Measurements from ENCODE around the gene FDXR.

FDXR gene

DNA sequence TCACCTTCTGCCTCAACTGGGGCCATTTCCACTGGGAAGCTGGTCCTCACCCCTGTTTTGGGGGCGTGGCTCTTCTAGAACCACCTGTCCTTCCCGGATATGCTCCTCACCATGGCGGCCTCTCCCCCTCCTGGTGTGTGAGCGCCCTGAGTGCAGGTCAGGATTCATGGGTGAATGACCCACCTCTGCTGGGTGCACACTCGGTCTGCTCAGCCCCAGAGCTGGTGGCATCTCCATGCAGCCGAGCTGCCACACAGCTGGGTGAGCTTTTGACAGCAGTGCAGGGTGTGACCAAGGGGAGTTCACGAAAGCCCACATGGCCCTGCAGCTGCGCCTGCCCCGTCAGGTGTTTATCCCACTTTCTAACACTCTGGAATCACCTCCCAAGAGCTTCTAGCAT, 40.4 kb downstream of the FDXR start:
- no peak for DNase-seq

DNA sequence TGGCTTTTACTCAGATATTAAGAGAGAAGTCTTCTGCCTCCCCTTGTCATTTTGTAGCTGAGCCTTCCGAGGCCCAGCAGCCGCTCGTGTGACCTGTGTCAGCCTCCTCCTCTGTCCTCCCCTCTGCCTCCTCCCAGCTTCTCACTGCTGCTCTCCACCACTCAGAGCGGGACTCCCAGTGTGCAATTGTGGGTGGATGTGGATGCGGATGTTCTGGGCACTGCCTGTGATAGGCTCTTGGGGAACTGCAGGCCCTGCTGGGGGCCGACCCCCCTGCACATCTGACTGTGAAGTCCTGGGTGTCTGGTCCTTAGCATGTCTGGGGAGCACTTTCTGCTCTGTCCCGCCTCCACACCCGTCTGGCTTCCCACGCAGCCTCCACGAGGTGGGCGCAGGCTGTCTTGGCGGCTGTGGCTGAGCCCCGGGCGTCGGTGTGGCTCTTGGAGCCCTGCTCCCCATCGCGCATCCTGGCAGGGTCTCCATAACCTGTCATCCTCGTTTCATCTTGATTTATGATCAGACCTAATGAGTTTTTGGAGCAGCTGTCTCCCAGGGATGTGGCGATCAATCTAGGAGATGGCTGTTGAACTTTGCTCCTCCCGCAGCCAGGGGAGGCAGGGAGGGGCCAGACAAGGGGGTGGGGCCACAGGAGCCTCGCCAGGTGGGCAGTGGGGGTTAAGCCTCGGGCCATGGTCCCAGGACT, 41.2 kb downstream of the FDXR start:
- DNase-seq, result no peak

DNA sequence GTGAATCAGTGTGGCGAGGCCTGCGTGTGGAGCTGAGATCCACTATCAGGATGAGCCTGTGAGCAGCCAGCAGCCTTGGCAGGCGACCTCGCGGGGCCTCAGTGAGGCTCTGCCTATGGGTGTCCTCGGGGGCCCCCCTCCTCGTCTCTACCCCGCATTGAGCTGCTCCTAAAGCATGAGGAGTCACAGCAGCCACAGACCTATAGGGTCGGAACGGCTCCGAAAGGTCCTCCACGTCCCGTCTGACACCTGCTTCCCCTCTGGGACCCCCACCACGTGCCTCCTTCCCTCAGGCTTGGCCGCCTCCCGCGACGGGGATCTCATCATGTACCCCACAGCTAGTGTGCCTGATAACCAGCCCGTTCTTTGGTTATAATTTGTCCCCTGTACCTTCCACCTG, 41.9 kb downstream of the FDXR start:
- DNase-seq, result no peak

DNA sequence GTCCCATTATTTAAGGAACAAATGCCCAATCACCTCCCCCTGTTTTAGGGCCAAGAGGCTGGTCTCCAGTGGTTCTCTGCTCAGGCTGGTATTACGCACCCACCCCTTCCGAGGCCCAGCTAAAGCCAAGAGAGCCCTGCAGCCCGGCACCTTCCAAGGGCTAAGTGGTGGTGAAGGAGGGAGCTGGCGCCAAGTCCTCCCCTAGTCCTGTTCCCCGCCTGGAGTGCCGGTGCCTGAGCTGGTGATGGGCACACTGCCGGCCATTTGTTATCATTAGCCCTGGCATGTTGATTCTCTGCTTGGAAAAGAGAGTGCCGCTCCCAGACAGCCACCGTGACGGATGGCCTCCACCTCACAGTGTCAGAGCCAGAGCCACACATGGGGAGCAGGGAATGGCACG, 45.0 kb downstream of the FDXR start:
- no peak for DNase-seq

DNA sequence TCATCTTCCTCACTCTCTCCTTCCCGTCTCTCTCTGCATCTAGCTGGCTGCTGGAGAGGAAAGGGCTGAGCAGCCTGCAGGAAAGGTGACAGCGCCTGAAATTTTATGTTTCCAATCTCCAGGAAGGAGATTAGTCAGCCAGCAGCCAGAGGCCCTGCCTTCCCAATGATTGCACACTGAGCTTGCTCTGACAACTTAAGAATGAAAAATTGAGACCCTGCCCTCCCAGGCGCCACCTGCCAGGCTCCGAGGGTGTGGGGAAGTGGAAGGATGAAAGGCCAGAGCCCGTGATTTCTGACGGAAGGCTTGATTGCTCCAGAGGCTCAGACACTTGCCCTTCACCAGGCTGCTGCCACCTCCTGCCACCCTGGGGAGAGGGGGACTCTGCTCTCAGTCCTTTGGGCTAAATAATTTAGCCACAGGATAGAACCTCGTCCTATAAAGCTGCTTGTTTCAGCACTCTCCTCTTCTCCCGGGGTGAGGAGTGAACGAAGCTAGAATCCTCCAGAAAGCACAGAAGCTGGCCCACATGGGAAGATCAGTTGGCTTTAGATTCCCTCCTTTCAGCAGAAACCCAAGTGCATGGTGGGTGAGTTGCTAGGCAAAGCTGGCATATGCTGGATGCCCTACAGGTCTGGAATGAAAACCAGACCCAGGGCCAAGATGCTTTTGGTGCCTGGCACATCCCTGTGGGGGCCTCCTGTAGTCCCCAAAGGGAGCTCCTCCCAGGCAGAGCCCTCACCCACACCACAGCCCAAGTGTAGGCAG, 46.7 kb downstream of the FDXR start:
- no peak for DNase-seq

DNA sequence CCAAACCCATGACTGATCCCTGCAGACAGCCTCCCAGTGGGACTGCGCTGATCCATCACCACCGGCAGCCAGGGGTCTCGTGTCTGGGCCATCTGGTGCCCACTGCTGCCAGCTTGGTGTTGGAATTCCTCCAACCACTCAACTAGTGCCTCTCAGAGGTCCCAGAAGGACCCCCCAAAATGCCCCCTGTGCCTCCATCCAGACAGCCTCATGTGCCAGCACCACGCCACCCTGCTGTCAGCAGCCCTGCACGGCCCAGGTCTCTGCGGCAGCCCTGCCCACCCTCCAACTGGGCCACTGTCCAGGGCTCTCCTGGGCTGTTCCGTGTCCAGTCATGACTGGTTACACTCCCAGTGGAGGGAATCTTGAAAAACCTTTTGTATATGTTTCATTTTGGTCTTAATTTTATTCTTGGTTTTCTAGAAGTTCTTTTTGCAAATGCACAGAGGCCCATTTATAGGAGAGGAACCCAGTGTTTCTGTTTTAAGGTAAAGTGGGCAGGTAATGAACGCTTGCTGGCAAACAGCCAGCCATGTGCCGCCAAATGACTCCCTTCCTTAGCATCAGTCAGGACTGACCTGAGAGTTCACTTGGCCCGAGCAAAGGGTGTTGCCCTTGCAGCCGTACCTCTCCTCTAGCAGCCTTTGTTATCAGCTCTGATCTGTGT, 47.7 kb downstream of the FDXR start:
- DNase-seq, result no peak

DNA sequence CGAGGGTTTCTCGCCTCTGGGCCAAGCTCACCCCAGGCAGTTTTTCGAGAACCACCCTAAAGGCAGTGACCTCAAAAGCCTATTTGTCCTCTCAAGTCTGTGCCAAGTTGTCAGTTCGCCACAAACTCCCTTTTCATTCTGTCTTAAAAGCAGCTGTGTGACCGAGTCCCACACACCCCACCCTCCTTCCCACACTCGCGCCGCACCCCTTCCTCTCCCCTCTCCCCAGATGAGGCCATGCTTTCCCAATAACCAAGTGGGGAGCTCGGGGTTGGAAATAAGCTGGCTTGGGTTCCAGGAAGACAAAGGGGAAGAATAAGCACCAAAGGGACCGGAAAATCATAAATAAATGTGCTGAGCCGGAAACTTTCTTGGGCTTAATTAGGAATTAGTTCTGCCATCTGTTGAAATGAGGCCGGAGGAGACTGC, 49.8 kb downstream of the FDXR start:
- no peak for DNase-seq

DNA sequence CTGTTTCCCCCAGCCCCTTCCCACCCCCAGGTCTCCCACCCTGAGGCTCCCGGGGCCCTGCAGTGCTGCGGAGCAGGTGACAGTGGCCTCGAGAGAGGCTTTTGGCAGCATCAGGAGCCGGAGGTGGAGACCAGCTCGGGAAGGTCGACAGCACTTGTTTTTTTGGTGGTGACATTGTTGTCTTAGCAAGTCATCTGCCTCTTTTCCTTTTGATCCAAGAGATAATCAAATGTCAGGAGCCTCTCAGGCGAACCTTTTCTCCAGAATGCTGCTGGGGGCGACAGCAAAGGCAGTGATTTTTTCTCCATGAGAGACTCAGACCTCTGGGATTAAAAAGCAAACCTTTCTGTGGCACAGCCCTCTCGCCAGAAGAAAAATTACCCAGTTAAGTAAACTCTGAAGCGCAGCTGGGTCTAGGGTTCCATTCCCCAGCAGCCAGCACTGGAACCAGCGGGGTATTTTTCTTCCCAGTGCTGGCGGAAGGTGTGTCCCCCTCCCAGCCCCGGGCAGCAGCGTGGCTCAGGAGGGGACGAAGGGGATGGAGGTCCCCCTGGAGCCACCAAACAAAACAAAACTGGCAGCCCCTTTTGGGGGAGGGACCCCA, 50.4 kb downstream of the FDXR start:
- no peak for DNase-seq

DNA sequence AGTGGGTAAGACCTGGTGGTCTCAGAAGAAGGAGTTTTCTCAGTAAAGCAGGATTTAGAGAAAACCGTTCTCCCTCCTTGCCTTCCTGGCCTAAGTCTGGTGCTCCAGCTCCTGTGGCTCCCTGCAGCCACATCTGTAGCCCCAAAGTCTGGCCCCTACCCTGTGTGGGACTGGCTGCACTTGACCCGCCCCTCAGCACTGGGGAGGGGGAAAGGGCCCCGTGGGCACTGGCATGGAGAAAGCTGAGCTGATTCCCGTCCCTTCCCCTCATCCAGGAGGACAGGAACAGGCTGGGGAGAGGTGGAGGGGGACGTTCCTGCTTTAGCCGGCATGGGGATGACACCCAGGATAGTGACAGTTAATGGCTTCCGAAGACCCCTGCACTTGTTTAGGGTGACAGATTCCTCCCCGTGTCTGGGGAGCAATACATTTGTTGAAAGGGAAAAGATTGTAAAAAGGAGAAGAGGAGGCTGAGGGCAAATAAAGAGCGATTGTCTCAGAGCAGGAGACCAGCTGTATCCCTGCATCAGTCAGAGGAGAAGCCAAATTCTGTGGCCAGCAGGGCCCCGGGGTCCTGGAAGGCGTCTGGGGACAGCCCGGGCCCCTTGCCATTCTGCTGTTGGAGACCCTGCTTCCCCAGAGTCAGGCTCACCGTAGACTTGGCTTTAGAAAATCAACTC, 51.0 kb downstream of the FDXR start:
- DNase-seq, result no peak

DNA sequence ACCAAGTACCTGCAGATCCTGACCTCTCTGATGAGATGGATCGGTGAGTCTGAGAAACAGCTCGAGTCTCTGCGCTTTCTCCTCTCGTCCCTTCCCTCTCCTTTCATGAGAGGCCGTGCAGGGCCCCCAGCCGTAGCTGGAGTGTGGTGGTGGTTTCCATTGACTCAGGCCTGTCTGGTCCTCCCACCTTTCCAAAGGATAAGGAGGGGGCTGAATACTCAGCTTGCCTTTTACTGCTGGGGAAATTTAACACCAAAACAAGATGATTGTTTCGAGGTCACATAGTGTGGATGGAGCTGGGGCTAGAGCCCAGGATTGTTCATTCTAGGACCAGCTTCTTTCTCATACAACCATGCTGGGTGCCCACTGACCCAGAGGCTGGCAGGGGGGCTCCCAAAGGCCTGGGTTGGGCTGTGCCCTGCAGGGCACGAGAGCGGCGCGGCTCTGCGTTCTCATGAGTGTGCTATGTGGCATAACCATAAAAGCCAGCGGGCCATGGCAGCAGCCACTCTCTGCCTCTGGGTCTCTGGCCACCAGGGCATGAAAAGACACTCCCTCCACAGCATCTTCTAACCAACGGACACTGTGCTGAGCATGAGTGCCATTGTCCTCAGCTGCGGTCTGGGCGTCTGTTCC, 52.9 kb downstream of the FDXR start:
- no peak for DNase-seq

DNA sequence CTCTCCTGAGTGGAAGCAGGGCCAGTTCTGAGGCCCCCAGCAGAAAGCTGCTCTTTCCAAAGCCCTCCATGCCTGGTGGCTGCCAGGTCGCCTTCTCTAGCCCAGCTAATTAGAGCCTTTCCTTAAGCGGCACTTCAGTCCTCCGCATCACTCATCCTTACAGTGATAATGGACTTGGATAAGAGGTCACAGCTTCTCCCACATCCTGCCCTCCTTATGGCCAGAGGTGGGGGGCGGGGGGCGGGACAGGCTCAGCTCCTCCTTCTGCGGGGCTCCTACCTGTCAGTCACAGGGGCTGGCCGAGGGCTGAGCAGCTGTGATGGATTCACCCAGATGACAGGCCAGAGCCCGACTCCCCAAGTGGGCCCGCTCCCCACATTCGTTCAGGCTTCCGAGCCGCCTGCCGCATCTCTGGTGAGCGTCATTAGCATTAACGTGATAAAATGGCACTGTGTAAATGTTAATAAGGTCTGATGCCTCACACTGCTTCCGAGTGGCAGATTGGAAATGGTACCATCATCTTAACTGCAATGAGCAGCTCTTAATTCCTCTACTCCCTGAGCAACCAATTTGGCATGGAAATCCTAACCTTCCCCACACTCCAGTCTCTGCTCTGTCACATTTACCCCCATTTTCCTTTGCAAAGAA, 54.4 kb downstream of the FDXR start:
- DNase-seq, result no peak

DNA sequence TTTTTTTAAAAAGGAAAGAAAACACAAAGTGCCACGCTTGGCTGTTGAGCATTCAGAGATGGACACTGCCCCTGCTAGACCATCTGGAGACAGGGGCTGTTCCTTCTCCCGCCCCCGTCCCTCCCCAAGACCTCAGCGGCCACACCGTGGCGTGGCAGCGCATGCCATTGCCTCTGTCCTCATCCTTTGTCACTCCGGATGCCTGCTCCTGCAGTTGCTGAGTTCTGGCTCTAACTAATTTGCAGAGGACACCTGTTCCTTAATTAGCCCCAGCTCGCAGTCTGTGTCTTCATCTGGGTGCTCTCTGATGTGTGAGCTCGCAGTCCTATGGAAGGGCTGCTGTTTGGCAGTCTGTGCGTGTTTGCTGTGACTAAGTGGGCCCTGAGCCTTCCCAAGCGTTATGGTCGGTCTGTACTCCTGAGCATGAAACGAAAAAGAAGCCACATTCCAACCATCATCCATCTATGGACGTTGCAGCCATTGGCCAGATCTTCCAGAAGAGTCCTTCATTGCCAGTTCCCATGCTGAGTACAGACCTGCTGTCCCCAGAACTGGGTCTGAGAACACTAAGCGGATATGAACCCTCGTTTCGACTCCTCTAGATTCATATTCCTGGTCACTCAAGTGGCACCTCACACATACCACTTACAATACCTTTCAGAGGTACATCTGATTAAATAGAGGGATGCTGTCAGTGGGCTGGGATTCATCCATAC, 55.7 kb downstream of the FDXR start:
- no peak for DNase-seq

DNA sequence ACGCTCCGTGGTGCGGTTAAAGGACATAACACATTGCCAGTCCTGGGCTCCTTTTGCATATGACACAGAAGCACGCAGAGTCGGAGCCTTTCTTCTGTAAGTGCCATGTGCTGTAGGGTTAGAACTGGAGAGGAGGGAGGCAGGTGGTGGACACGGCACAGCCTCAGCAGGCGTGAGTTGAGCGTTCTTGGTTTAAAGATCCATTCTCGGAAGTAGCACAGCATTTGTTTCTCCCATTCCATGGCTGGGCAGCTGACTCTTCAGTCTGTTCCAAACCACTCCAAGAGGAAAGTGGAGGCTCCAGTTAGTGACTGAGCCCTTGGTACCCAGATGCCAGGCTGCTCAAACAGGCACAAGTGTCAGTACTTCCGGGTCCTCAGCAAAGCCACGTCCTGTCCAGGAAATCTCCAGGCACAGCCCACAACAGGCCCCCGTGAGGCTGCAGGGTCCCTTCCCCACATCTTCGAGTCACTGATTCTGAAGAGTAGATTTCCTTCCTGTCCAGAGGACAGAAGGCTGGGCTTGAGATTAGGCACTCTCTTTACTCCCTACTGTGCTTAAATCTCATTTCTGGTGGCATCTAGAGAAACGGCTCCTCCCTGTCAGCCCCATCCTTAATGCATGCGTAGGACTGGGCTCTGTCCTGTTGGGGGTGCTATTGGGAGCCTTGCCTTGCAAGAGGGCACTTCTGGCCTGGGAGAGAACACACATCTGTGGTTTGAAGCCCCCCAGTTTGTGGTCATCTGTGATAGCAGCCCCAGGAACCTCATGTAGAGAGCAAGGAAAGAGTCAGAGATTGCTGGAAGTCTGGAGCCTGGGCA, 57.0 kb downstream of the FDXR start:
- DNase-seq, result no peak

DNA sequence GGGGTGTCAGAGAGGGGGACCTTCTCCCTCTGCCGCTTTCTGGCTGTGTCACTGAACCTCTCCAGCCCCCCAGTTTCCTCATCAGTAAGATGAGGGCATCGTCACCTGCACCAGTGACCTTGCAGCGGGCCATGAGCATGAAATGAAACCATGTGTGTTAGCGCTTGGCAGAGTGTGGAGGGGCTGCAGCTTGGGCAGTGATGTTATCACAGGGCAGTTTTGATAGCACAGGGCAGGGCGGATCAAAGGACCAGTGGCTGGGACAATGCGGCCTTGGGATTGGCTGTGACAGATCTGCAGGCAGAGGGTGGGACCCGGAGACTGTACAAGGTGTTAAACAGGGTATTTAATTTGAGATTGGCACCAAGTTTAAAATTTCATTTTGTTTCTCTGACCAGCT, 57.7 kb downstream of the FDXR start:
- DNase-seq, result no peak

DNA sequence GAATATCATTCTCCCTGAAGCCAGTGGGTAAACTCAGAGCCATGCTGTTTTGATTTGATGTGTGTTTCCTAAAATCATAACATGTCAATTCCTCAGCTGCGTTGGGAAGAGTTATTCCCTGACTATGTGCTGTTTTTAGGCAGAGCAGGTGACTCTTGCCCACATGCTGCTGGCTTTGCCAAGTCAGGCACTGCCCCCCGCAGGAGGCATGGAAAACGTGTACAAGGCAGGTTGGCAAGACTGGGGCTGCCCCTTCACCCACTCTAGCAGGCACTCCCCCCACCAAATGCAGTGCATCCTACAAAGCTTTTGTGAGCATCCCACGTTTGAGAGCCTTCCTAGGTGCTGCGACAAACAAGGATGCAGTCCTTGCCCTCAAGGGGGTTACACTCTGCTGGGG, 58.3 kb downstream of the FDXR start:
- DNase-seq, result no peak
